HG03565 (cell line): ENCODE results near the gene F5.

Experiments used
- ATAC-seq: cut with Tn5 transposase; IDR thresholded peaks from one replicate; pipeline ENCODE4 v1.9.1; 2021; ENCODE audit warnings: mild to moderate bottlenecking, moderate library complexity; ENCODE audit not compliant: unreplicated experiment

Gene F5

GRCh38 chr1:169484101-169484500 is 102.2 kb downstream of the F5 start:
- no peak for ATAC-seq

DNA sequence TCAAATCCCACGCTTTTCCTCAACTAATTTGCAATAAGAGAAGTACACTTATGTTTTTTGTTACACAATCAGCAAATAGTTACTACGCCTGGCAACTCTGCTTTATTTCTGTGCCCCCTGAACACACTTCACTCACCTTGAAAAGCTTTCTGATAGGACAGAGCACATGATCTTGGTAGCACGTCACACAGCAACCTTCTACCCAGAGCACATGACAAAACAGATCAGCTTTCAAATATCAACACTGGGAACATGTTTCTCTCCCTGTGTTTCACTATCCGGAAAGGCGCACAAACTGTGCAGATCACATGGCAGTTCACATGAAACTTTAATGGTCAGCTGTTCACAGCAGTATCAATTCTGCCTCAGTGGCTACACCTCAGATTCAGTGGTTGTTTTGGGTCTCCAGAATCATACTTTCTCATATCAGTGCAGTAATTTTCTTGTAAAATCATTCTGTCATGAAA is 102.7 kb downstream of the F5 start:
- no peak for ATAC-seq

DNA sequence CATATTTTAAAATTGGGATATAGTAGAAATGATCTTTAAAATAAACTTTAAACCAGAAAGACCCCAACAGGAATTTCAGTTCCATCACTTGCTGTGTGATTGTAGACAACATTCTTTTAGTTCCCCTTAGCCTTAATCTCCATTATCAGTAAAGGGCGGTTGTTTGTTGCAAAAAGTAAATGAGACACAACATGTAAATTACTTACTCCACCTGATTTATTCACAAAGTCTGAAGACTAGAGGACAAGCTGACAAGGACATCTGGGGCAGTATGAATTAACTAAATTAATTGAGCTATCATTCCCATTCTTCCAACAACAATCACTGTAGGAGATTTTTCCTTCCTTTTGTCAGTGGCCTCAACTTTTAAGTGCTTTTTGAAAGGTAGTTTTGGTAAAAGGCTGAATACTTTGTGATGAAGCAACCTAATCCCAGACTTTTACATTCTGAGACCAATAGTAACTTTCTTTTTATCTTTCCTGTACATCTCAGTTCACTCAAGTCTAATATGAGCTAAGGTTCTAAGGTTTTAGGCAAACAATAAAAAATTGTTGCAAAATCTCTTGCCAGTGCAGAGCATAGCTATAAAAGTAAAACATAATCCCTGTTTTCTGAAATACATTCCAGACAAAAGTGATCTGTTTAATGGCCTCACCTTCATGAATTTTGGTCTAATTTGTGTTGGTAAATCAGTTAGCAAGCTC is 106.8 kb downstream of the F5 start:
- ATAC-seq, result no peak

- no peak for ATAC-seq
Measured at GRCh38 chr1:169478094-169478672, 108.1 kb downstream of the F5 start.

GRCh38 chr1:169475806-169476387 is 110.4 kb downstream of the F5 start:
- no peak for ATAC-seq

DNA sequence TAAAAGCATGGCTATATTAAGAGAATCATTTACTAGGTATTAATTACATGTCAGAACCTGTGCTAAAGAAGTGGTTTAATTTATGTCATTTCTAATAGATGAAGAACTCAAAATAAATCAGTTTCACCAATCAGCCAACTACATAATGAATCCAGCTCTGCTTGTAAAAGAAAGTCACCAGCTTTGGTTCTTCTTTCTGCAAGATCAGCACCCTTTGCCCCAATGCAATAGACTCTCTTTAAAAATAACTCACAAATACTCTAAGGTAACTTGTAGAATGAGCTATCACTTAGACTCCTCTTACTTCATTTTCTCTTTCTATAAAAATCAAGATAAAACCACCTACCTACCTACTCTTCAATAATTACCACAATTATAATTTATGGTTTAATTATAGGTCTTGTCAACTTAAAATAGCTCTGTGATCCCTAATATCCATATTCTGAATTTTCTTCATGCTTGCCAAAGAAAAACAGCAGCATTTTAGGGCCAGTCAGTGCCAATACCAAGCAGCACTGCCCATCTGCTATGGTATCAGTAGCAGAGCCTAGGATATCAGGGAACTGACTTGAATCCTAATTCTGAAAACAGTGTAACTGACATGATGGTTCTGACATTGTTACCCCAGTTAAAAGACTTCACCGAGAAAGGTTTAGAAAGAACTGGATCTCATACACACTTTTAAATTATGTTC is 111.8 kb downstream of the F5 start:
- no peak for ATAC-seq

DNA sequence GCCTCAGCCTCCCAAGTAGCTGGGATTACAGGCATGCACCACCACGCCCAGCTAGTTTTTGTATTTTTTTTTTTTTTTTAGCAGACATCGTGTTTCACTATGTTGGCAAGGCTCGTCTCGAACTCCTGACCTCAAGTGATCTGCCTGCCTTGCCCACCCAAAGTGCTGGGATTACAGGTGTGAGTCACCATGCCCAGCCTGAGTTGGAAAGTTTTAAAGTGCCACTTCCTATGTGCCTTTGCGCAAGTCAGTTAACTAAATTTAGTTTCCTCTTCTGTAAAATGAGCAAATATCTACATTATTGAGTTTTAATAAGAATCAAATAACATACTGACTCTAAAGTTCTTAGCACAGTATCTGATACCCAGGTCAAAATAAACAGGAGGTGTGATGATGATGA is 112.9 kb downstream of the F5 start:
- ATAC-seq, result no peak

GRCh38 chr1:169472738-169473137 is 113.5 kb downstream of the F5 start:
- no peak for ATAC-seq

GRCh38 chr1:169468982-169469381 is 117.3 kb downstream of the F5 start:
- no peak for ATAC-seq

- ATAC-seq, result no peak
Measured at GRCh38 chr1:169466259-169467230, 119.7 kb downstream of the F5 start.

DNA sequence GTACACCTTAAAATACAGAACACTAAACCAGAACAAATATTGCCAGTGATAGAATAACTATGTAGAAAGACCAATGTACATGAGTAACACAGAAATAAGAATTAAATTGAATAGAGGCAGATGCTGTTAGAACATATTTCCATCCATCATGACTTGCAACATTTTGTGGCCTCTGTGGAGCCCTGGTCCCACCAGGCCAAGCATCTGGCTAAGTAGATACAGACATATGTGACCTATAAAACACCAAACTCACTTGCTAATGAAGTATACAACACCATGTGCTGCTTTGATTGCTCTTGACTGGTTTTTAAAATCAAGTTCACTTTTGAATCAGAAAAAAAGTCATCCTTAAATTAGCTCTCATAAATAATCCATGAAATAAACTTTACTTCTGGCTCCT is 121.0 kb downstream of the F5 start:
- ATAC-seq, result no peak
